H9 (cell line): ENCODE measurements around the gene MARS1. TPM values are rescaled to one million over a fixed set of nuclear protein-coding genes. Genes with fewer than 3 reads are reported as not detected.

Source experiments
- DNase-seq: peaks from one replicate; pipeline ENCODE4 v3.0.0-alpha.2; 2017
- H2AFZ ChIP-seq: one replicate; pipeline ENCODE4 v1.6.1; 2013; ENCODE audit warnings: mild to moderate bottlenecking, low read length, control low read depth, moderate library complexity
- H2AK5ac ChIP-seq: 2 replicates; pipeline ENCODE4 v1.6.1; 2013; ENCODE audit warnings: low read length, control low read depth, mixed read lengths; ENCODE audit not compliant: insufficient read length
- H2BK120ac ChIP-seq: one replicate; pipeline ENCODE4 v1.6.1; 2013; ENCODE audit warnings: low read depth, mild to moderate bottlenecking, low read length, control low read depth, inconsistent platforms; ENCODE audit not compliant: poor library complexity, severe bottlenecking
- H2BK12ac ChIP-seq: 2 replicates; pipeline ENCODE4 v1.6.1; 2013; ENCODE audit warnings: low read length, control low read depth, mixed read lengths, low read depth; ENCODE audit not compliant: insufficient read length
- H2BK15ac ChIP-seq: 2 replicates; pipeline ENCODE4 v1.6.1; 2013; ENCODE audit warnings: low read depth, low read length, control low read depth
- H2BK20ac ChIP-seq: one replicate; pipeline ENCODE4 v1.6.1; 2013; ENCODE audit warnings: low read depth, mild to moderate bottlenecking, low read length, control low read depth, inconsistent platforms; ENCODE audit not compliant: poor library complexity, severe bottlenecking
- H2BK5ac ChIP-seq: 2 replicates; pipeline ENCODE4 v1.6.1; 2013; ENCODE audit warnings: low read length, control low read depth, mixed read lengths; ENCODE audit not compliant: insufficient read length
- H3K14ac ChIP-seq: 2 replicates; pipeline ENCODE4 v1.6.1; 2013; ENCODE audit warnings: low read length, control low read depth; ENCODE audit not compliant: insufficient read depth
- H3K18ac ChIP-seq: 2 replicates; pipeline ENCODE4 v1.6.1; 2013; ENCODE audit warnings: low read depth, mild to moderate bottlenecking, mixed read lengths, low read length, control low read depth; ENCODE audit not compliant: insufficient read length
- H3K23ac ChIP-seq: 2 replicates; pipeline ENCODE4 v1.6.1; 2013; ENCODE audit warnings: low read length, control low read depth, mixed read lengths, low read depth; ENCODE audit not compliant: insufficient read length
- H3K23me2 ChIP-seq: 2 replicates; pipeline ENCODE4 v1.6.1; 2013; ENCODE audit warnings: low read depth, mild to moderate bottlenecking, mixed read lengths, low read length, control low read depth; ENCODE audit not compliant: insufficient read length, poor library complexity, severe bottlenecking
- H3K27ac ChIP-seq: 2 replicates; pipeline ENCODE4 v1.5.1; 2013; ENCODE audit warnings: low read length, control low read depth, mixed read lengths, low read depth; ENCODE audit not compliant: insufficient read length
- H3K27me3 ChIP-seq: 2 replicates; pipeline ENCODE4 v1.6.1; 2013; ENCODE audit warnings: low read length, control low read depth, inconsistent platforms; ENCODE audit not compliant: insufficient read depth
- H3K4ac ChIP-seq: 2 replicates; pipeline ENCODE4 v1.6.1; 2013; ENCODE audit warnings: low read depth, mild to moderate bottlenecking, control low read depth, inconsistent platforms, low read length, moderate library complexity
- H3K4me1 ChIP-seq: 2 replicates; pipeline ENCODE4 v1.6.1; 2013; ENCODE audit warnings: low read length, control low read depth, inconsistent platforms; ENCODE audit not compliant: insufficient read depth
- H3K4me2 ChIP-seq: 2 replicates; pipeline ENCODE4 v1.6.1; 2013; ENCODE audit warnings: low read length, control low read depth, mixed read lengths; ENCODE audit not compliant: insufficient read length, insufficient read depth
- H3K56ac ChIP-seq: 2 replicates; pipeline ENCODE4 v1.6.1; 2013; ENCODE audit warnings: low read depth, mild to moderate bottlenecking, mixed read lengths, low read length, control low read depth; ENCODE audit not compliant: insufficient read length
- H3K79me1 ChIP-seq: 2 replicates; pipeline ENCODE4 v1.6.1; 2013; ENCODE audit warnings: low read depth, mild to moderate bottlenecking, moderate library complexity, low read length, control low read depth, inconsistent platforms; ENCODE audit not compliant: insufficient read depth, poor library complexity, severe bottlenecking
- H3K79me2 ChIP-seq: 2 replicates; pipeline ENCODE4 v1.6.1; 2013; ENCODE audit warnings: low read length, control low read depth, inconsistent platforms; ENCODE audit not compliant: insufficient read depth
- H3K9ac ChIP-seq: 2 replicates; pipeline ENCODE4 v1.6.1; 2013; ENCODE audit warnings: low read length, control low read depth, mixed read lengths; ENCODE audit not compliant: insufficient read length; ENCODE audit errors: extremely low read depth
- H3K9me3 ChIP-seq: one replicate; pipeline ENCODE4 v1.6.1; 2013; ENCODE audit warnings: low read depth, low read length, inconsistent platforms; ENCODE audit not compliant: control insufficient read depth
- H3T11ph ChIP-seq: one replicate; pipeline ENCODE4 v1.6.1; 2013; ENCODE audit warnings: mild to moderate bottlenecking, low read length, control low read depth, inconsistent platforms
- H4K20me1 ChIP-seq: one replicate; pipeline ENCODE4 v1.6.1; 2013; ENCODE audit not compliant: control insufficient read depth, insufficient read length, insufficient read depth
- H4K5ac ChIP-seq: 2 replicates; pipeline ENCODE4 v1.6.1; 2013; ENCODE audit warnings: low read depth, mild to moderate bottlenecking, mixed read lengths, low read length, control low read depth; ENCODE audit not compliant: insufficient read length
- H4K8ac ChIP-seq: replicated peaks from 2 replicates; pipeline ENCODE4 v1.6.1; 2013; ENCODE audit warnings: low read length, control low read depth, mixed read lengths, low read depth; ENCODE audit not compliant: insufficient read length
- H4K91ac ChIP-seq: 2 replicates; pipeline ENCODE4 v1.6.1; 2013; ENCODE audit warnings: low read depth, mild to moderate bottlenecking, moderate library complexity, mixed read lengths, low read length, control low read depth; ENCODE audit not compliant: insufficient read length
- H3K27ac Mint-ChIP-seq, 3 experiments: 2 replicates in 2 of 3; 3 replicates in 1 of 3; pipeline ENCODE4 v1.8.0; 2020 to 2021; ENCODE audit warnings: mixed read lengths in 3 of 3, mild to moderate bottlenecking in 1 of 3, moderate library complexity in 1 of 3
- H3K27me3 Mint-ChIP-seq: 2 replicates; pipeline ENCODE4 v1.8.0; 2021; ENCODE audit warnings: low read depth, mild to moderate bottlenecking, moderate library complexity, mixed read lengths
- H3K36me3 Mint-ChIP-seq, 3 experiments: 2 replicates in 2 of 3; 3 replicates in 1 of 3; pipeline ENCODE4 v1.8.0; 2020 to 2021; ENCODE audit warnings: low read depth in 3 of 3, mixed read lengths in 3 of 3; ENCODE audit not compliant: insufficient read depth in 1 of 3
- H3K4me1 Mint-ChIP-seq, 2 experiments: 2 replicates each; pipeline ENCODE4 v1.8.0; 2020; ENCODE audit warnings: mixed read lengths in 2 of 2
- H3K4me3 Mint-ChIP-seq, 2 experiments: 2 replicates in 1 of 2; 3 replicates in 1 of 2; pipeline ENCODE4 v1.8.0; 2020 to 2021; ENCODE audit warnings: mild to moderate bottlenecking in 2 of 2, mixed read lengths in 2 of 2, moderate library complexity in 1 of 2
- H3K9me3 Mint-ChIP-seq, 2 experiments: 2 replicates in 1 of 2; 3 replicates in 1 of 2; pipeline ENCODE4 v1.8.0; 2020; ENCODE audit warnings: mild to moderate bottlenecking in 2 of 2, mixed read lengths in 2 of 2, moderate library complexity in 1 of 2
- CTCF ChIP-seq: fragments of 200-600 bp; sonication (generic); conservative IDR thresholded peaks from 3 replicates; pipeline ENCODE4 v1.8.0; 2021; ENCODE audit warnings: antibody characterized with exemption, mild to moderate bottlenecking
- WGBS: extraction: QIAGEN DNeasy Blood & Tissue Kit; methylation state at CpG from one replicate; pipeline ENCODE4 v1.1.7; 2013; ENCODE audit warnings: missing lambda C conversion rate, low lambda C conversion rate, mixed read lengths; ENCODE audit not compliant: insufficient read length; ENCODE audit errors: extremely low coverage; 5-methylcytosine and 5-hydroxymethylcytosine counted together
- total RNA-seq: library from RNA; stranded (reverse); gene quantifications from 2 replicates; pipeline ENCODE4 v1.2.1, GENCODE V29; 2021

MARS1 gene
- total RNA-seq, 1 experiment from 2014 or later, result 368 TPM

DNA sequence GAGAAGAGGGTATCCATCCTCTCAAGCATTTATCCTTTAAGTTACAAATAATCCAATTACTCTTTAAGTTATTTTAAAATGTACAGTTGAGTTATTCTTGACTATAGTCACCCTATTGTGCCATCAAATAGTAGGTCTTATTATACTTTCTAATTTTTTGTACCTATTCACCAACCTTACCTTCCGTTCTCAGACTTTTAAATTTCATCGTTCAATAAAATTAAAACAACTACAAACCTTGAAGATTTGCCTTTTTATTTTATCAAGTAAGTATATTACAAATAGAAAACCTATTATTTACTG, 60.1 kb downstream of the MARS1 start:
- Histone ChIP-seq H3K9me3 (no peaks in the 10 kb centered on the region), H3K27ac (no peak overlapping the region), H3K23me2 (peaks cover 16% of the 10 kb centered on the region), H4K20me1 (no peaks in the 10 kb centered on the region), H2BK5ac (no peak overlapping the region), H3K79me2 (no peaks in the 10 kb centered on the region; the same call in 1 of the 2 replicates), H3K23ac (no peak overlapping the region), H3K14ac (no peak overlapping the region), H3K27me3 (no peaks in the 10 kb centered on the region; the same call in 1 of the 2 replicates), H3K18ac (no peak overlapping the region), H3K56ac (no peak overlapping the region), H3K79me1 (peaks cover 14% of the 10 kb centered on the region), H2AFZ (no peak overlapping the region), H2AK5ac (no peak overlapping the region), H4K91ac (no peak overlapping the region), H2BK20ac (no peak overlapping the region), H3K9ac (no peak overlapping the region), H4K5ac (no peak overlapping the region), H2BK120ac (no peak overlapping the region), H3K4me1 (peaks cover 11% of the 10 kb centered on the region), H4K8ac (no peak overlapping the region), H2BK15ac (no peak overlapping the region), H3T11ph (no peak overlapping the region), H3K4me2 (no peak overlapping the region), H2BK12ac (no peak overlapping the region), H3K4ac (no peak overlapping the region)
- TF ChIP-seq CTCF, result no peak
- H3K4me1 Mint-ChIP-seq, result peaks cover 45 to 55% of the 10 kb centered on the region in 2 experiments
- WGBS, result 100% methylated on average over 2 of the region's 2 CpGs
- DNase-seq, result no peak
- H3K4me3 Mint-ChIP-seq, result no peak overlapping the region
- no peaks in the 10 kb centered on the region for H3K9me3 Mint-ChIP-seq
- H3K27me3 Mint-ChIP-seq, result peaks cover 22% of the 10 kb centered on the region
- H3K27ac Mint-ChIP-seq, result no peak overlapping the region
- H3K36me3 Mint-ChIP-seq, result peaks cover 0 to 10% (median 9%) of the 10 kb centered on the region in 3 experiments; a peak in 5 of 7 replicates
